ENCODE results near the gene ADAMTS17. TPM values are rescaled to one million over a fixed set of nuclear protein-coding genes. Genes with fewer than 3 reads are reported as not detected.

The ADAMTS17 gene
- total RNA-seq, 1 experiment from 2014 or later = 0.15 TPM

- intact Hi-C loops (cut with micrococcal nuclease; ENCODE audit: unreplicated experiment) = no loop called here
- no peaks in the 10 kb centered on the region for H3K36me3 ChIP-seq (ENCODE audit: insufficient read depth, low read length, poor library complexity, severe bottlenecking)
- no TSS peak for BruUV-seq (replicated peaks)
- no peaks in the 10 kb centered on the region for H3K9me3 ChIP-seq (ENCODE audit: low read depth, low read length, poor library complexity, severe bottlenecking)
- H3K4me1 ChIP-seq (ENCODE audit: insufficient read depth, low read length, poor library complexity, severe bottlenecking) = no peaks in the 10 kb centered on the region
- DNase-seq (ENCODE audit: low spot score) = no peak
- ChIA-PET CTCF (no interaction called here), POLR2A (ENCODE audit: low non-redundant PET) (no interaction called here)
- H3K4me3 ChIP-seq (ENCODE audit: low read depth, low read length, poor library complexity, severe bottlenecking) = no peak overlapping the region
- H3K27ac ChIP-seq (ENCODE audit: low read depth, low read length, poor library complexity, severe bottlenecking) = no peak overlapping the region
- TF ChIP-seq CTCF (conservative IDR thresholded peaks at IDR 0.05; ENCODE audit: low read depth, low read length) (no peak), EZH2 (IDR thresholded peaks at IDR 0.05; ENCODE audit: borderline replicate concordance, low read depth, low read length, poor library complexity, severe bottlenecking) (no peak)
- H3K27me3 ChIP-seq (replicated peaks; ENCODE audit: insufficient read depth, low read depth, low read length, poor library complexity) = no peaks in the 10 kb centered on the region
Measured at GRCh38 chr15:100043068-100043641, 298.6 kb downstream of the ADAMTS17 start.

GRCh38 chr15:100042558-100042957, 299.2 kb downstream of the ADAMTS17 start:
- BruUV-seq (replicated peaks) = no TSS peak
- DNase-seq (ENCODE audit: low spot score) = no peak
- H3K27me3 ChIP-seq (replicated peaks; ENCODE audit: insufficient read depth, low read depth, low read length, poor library complexity) = no peaks in the 10 kb centered on the region
- H3K9me3 ChIP-seq (ENCODE audit: low read depth, low read length, poor library complexity, severe bottlenecking) = no peaks in the 10 kb centered on the region
- no peaks in the 10 kb centered on the region for H3K4me1 ChIP-seq (ENCODE audit: insufficient read depth, low read length, poor library complexity, severe bottlenecking)
- ChIA-PET CTCF (no interaction called here), POLR2A (ENCODE audit: low non-redundant PET) (no interaction called here)
- TF ChIP-seq CTCF (conservative IDR thresholded peaks at IDR 0.05; ENCODE audit: low read depth, low read length) (no peak), EZH2 (IDR thresholded peaks at IDR 0.05; ENCODE audit: borderline replicate concordance, low read depth, low read length, poor library complexity, severe bottlenecking) (no peak)
- no peak overlapping the region for H3K27ac ChIP-seq (ENCODE audit: low read depth, low read length, poor library complexity, severe bottlenecking)
- intact Hi-C loops (cut with micrococcal nuclease; ENCODE audit: unreplicated experiment) = no loop called here
- no peak overlapping the region for H3K4me3 ChIP-seq (ENCODE audit: low read depth, low read length, poor library complexity, severe bottlenecking)
- no peaks in the 10 kb centered on the region for H3K36me3 ChIP-seq (ENCODE audit: insufficient read depth, low read length, poor library complexity, severe bottlenecking)

GRCh38 chr15:100041127-100041828, 300.5 kb downstream of the ADAMTS17 start:
- Histone ChIP-seq H3K4me3 (ENCODE audit: low read depth, low read length, poor library complexity, severe bottlenecking) (no peak overlapping the region), H3K27ac (ENCODE audit: low read depth, low read length, poor library complexity, severe bottlenecking) (no peak overlapping the region), H3K36me3 (ENCODE audit: insufficient read depth, low read length, poor library complexity, severe bottlenecking) (no peaks in the 10 kb centered on the region), H3K9me3 (ENCODE audit: low read depth, low read length, poor library complexity, severe bottlenecking) (no peaks in the 10 kb centered on the region), H3K27me3 (replicated peaks; ENCODE audit: insufficient read depth, low read depth, low read length, poor library complexity) (no peaks in the 10 kb centered on the region), H3K4me1 (ENCODE audit: insufficient read depth, low read length, poor library complexity, severe bottlenecking) (no peaks in the 10 kb centered on the region)
- intact Hi-C loops (cut with micrococcal nuclease; ENCODE audit: unreplicated experiment) = no loop called here
- POLR2A ChIA-PET (ENCODE audit: low non-redundant PET) = no interaction called here
- BruUV-seq (replicated peaks) = no TSS peak
- DNase-seq (ENCODE audit: low spot score) = no peak
- CTCF ChIA-PET = no interaction called here
- TF ChIP-seq EZH2 (IDR thresholded peaks at IDR 0.05; ENCODE audit: borderline replicate concordance, low read depth, low read length, poor library complexity, severe bottlenecking) = no peak
- TF ChIP-seq CTCF (conservative IDR thresholded peaks at IDR 0.05; ENCODE audit: low read depth, low read length) = no peak
